ENCODE data around the gene HSPB7.

DNA sequence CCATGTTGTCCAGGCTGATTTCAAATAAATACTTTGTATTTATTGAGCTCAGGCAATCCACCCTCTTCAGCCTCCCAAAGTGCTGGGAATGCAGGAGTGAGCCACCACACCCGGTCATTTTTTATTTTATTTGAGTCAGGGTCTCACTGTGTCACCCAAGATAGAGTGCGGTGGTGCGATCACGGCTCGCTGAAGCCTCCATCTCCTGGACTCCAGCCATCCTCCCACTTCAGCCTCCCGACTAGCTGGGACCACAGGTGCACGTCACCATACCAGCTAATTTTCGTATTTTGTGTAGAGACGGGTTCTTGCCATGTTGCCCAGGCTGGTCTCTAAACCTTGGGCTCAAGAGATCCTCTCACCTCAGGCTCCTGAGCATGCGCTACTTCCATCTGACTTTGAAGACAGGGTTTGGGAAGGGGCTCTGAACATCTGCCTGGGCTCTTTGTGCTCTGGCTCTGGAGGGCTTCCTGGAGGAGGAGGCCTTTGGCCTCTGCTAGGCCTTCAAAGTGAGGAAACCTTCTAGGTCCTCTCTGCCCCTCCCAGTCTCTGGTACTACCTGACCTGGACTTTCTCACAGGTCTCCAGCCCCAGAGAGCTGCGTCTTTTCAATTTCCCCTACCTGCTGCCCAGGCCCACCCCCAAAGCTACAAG lies 5.8 kb downstream of the HSPB7 start:
- TF ChIP-seq, protein P1, sequence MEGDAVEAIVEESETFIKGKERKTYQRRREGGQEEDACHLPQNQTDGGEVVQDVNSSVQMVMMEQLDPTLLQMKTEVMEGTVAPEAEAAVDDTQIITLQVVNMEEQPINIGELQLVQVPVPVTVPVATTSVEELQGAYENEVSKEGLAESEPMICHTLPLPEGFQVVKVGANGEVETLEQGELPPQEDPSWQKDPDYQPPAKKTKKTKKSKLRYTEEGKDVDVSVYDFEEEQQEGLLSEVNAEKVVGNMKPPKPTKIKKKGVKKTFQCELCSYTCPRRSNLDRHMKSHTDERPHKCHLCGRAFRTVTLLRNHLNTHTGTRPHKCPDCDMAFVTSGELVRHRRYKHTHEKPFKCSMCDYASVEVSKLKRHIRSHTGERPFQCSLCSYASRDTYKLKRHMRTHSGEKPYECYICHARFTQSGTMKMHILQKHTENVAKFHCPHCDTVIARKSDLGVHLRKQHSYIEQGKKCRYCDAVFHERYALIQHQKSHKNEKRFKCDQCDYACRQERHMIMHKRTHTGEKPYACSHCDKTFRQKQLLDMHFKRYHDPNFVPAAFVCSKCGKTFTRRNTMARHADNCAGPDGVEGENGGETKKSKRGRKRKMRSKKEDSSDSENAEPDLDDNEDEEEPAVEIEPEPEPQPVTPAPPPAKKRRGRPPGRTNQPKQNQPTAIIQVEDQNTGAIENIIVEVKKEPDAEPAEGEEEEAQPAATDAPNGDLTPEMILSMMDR (IDR thresholded peaks at IDR 0.05; ENCODE audit: low read length), result no peak
- no peak for TF ChIP-seq EZH2 (IDR thresholded peaks at IDR 0.05; ENCODE audit: borderline replicate concordance, low read length)

Measured in OCI-LY1 (cell line).